SK-N-SH (cell line): ENCODE data around the gene TANGO6. TPM values are rescaled to one million over a fixed set of nuclear protein-coding genes. Genes with fewer than 3 reads are reported as not detected.
A peak's percentile ranks its signal among the peaks of the same experiment; 100 is the strongest.

Experiments
- CTCF ChIA-PET: fragments of 300-600, 350-600 bp; formaldehyde crosslinking; extraction: SDS; loops from one replicate; lab custom pipeline; 2021; lab: Yijun Ruan, JAX
- POLR2A ChIA-PET: fragments of 350-600 bp; sonication (Branson Sonifier 250); formaldehyde crosslinking; extraction: SDS; loops from one replicate; lab custom pipeline; 2020; ENCODE audit warnings: antibody characterized with exemption, inconsistent platforms; lab: Yijun Ruan, JAX
- DNase-seq: peaks from one replicate; pipeline ENCODE4 v3.0.0; 2012
- H2AFZ ChIP-seq: fragments of 200-600 bp; sonication (generic); 2 replicates; pipeline ENCODE4 v1.8.1; 2016; ENCODE audit warnings: antibody characterized with exemption, mild to moderate bottlenecking, low read depth
- H3F3A ChIP-seq: fragments of 200-600 bp; sonication (generic); replicated peaks from 2 replicates; pipeline ENCODE3; 2016; ENCODE audit warnings: antibody characterized with exemption, mild to moderate bottlenecking; ENCODE audit not compliant: insufficient read depth
- H3K27ac ChIP-seq, 2 experiments: fragments of 200-500 bp in 1 of 2; fragments of 200-600 bp in 1 of 2; sonication (Bioruptor generic) in 1 of 2; sonication (generic), shearing (Covaris generic) in 1 of 2; 2 replicates each; pipeline versions ENCODE4 v1.5.1 to v1.6.1; 2014 to 2016; ENCODE audit warnings: low read depth in 2 of 2, inconsistent platforms in 1 of 2, low read length in 1 of 2, mild to moderate bottlenecking in 1 of 2, mixed read lengths in 1 of 2
- H3K27me3 ChIP-seq: fragments of 200-600 bp; sonication (generic), shearing (Covaris generic); 2 replicates; pipeline ENCODE4 v1.6.1; 2016; ENCODE audit warnings: mixed run types; ENCODE audit not compliant: insufficient read depth
- H3K36me3 ChIP-seq, 2 experiments: fragments of 200-500 bp in 1 of 2; fragments of 200-600 bp in 1 of 2; sonication (Bioruptor generic) in 1 of 2; sonication (generic) in 1 of 2; replicated peaks in 1 of 2; 2 replicates each; pipeline versions ENCODE3 to v1.5.1; 2014 to 2016; ENCODE audit warnings: low read length in 1 of 2, mild to moderate bottlenecking in 1 of 2; ENCODE audit not compliant: insufficient read depth in 2 of 2, control insufficient read depth in 1 of 2
- H3K4me1 ChIP-seq, 2 experiments: fragments of 200-500 bp in 1 of 2; fragments of 200-600 bp in 1 of 2; sonication (Bioruptor generic) in 1 of 2; sonication (generic), shearing (Covaris generic) in 1 of 2; 2 replicates each; pipeline versions ENCODE4 v1.5.1 to v1.6.1; 2014 to 2016; ENCODE audit warnings: low read depth in 1 of 2, low read length in 1 of 2, mixed run types in 1 of 2; ENCODE audit not compliant: insufficient read depth in 2 of 2, control insufficient read depth in 1 of 2
- H3K4me2 ChIP-seq: fragments of 200-600 bp; sonication (generic), shearing (Covaris generic); 2 replicates; pipeline ENCODE4 v1.6.1; 2017; ENCODE audit warnings: mixed run types
- H3K4me3 ChIP-seq, 2 experiments: fragments of 200-500 bp in 1 of 2; fragments of 200-600 bp in 1 of 2; sonication (Bioruptor generic) in 1 of 2; sonication (generic), shearing (Covaris generic) in 1 of 2; 2 replicates each; pipeline versions ENCODE4 v1.5.1 to v1.8.1; 2014 to 2016; ENCODE audit warnings: low read depth in 2 of 2, inconsistent platforms in 1 of 2, low read length in 1 of 2, mild to moderate bottlenecking in 1 of 2, mixed read lengths in 1 of 2, moderate library complexity in 1 of 2
- H3K79me2 ChIP-seq: fragments of 200-600 bp; sonication (generic); 2 replicates; pipeline ENCODE4 v1.8.1; 2017; ENCODE audit warnings: mild to moderate bottlenecking; ENCODE audit not compliant: insufficient read depth
- H3K9ac ChIP-seq: fragments of 200-600 bp; sonication (generic); 2 replicates; pipeline ENCODE4 v1.6.1; 2017; ENCODE audit warnings: mixed run types
- H3K9me2 ChIP-seq: fragments of 200-600 bp; sonication (generic); 2 replicates; pipeline ENCODE4 v1.6.1; 2017; ENCODE audit warnings: mixed run types
- H3K9me3 ChIP-seq: fragments of 200-600 bp; sonication (generic); 2 replicates; pipeline ENCODE4 v1.6.1; 2017; ENCODE audit warnings: mixed run types, mild to moderate bottlenecking, moderate library complexity
- H4K20me1 ChIP-seq: fragments of 200-600 bp; sonication (generic); 2 replicates; pipeline ENCODE4 v1.6.1; 2017; ENCODE audit warnings: mild to moderate bottlenecking, mixed run types; ENCODE audit not compliant: insufficient read depth
- CHD2 ChIP-seq: fragments of 150-350 bp; IDR thresholded peaks from 2 replicates; pipeline ENCODE4 v1.6.1; 2018; ENCODE audit warnings: low read length; ENCODE audit not compliant: partially characterized antibody
- ELF1 ChIP-seq: IDR thresholded peaks from 2 replicates; pipeline ENCODE4 v1.4.0; 2012
- EZH2phosphoT487 ChIP-seq: fragments of 200-600 bp; sonication (generic); IDR thresholded peaks from 2 replicates; pipeline ENCODE4 v1.6.1; 2017; ENCODE audit warnings: low read depth, mixed run types, mild to moderate bottlenecking, antibody characterized with exemption, moderate library complexity, borderline replicate concordance
- FOXJ3 ChIP-seq: sonication (generic); formaldehyde crosslinking; IDR thresholded peaks from 2 replicates; pipeline ENCODE4 v1.5.1; 2020; ENCODE audit warnings: mild to moderate bottlenecking, missing genetic modification reagents
- FOXM1 ChIP-seq: IDR thresholded peaks from 2 replicates; pipeline ENCODE4 v1.4.0; 2012; ENCODE audit warnings: low read depth, mild to moderate bottlenecking
- MEF2A ChIP-seq: IDR thresholded peaks from 2 replicates; pipeline ENCODE4 v1.4.0; 2012; ENCODE audit warnings: low read depth, borderline replicate concordance
- NFIC ChIP-seq: IDR thresholded peaks from 2 replicates; pipeline ENCODE4 v1.4.0; 2012; ENCODE audit warnings: borderline replicate concordance
- NRF1 ChIP-seq: IDR thresholded peaks from 2 replicates; pipeline ENCODE4 v1.6.1; 2012; ENCODE audit warnings: low read depth, mild to moderate bottlenecking, low read length
- RCOR1 ChIP-seq: fragments of 150-350 bp; IDR thresholded peaks from 2 replicates; pipeline ENCODE4 v1.6.1; 2017; ENCODE audit warnings: antibody characterized with exemption, low read length
- SMC3 ChIP-seq: IDR thresholded peaks from 2 replicates; pipeline ENCODE4 v1.6.1; 2012; ENCODE audit warnings: low read depth, low read length, improper control_type of control experiment
- TEAD4 ChIP-seq: IDR thresholded peaks from 2 replicates; pipeline ENCODE4 v1.4.0; 2012; ENCODE audit warnings: mild to moderate bottlenecking, borderline replicate concordance; ENCODE audit not compliant: insufficient read depth
- YY1 ChIP-seq: IDR thresholded peaks from 2 replicates; pipeline ENCODE4 v1.4.0; 2012; ENCODE audit warnings: low read depth, mild to moderate bottlenecking
- WGBS: methylation state at CpG from one replicate; pipeline ENCODE4 v1.1.6; 2017; ENCODE audit warnings: low lambda C conversion rate; 5-methylcytosine and 5-hydroxymethylcytosine counted together
- polyA plus RNA-seq, 3 experiments: library from polyadenylated mRNA; depleted of rRNA; stranded (reverse); fragments of >200 nt; gene quantifications; 2 replicates each; pipeline ENCODE4 v1.2.3, GENCODE V29; 2012
- TF ChIP-seq, protein P1 (sequence below): IDR thresholded peaks from 2 replicates; pipeline ENCODE4 v1.6.1; 2012; ENCODE audit warnings: mild to moderate bottlenecking, low read depth, low read length, moderate library complexity
- TF ChIP-seq, protein P2 (sequence below): IDR thresholded peaks from 2 replicates; pipeline ENCODE4 v1.4.0; 2012; ENCODE audit warnings: low read depth, borderline replicate concordance
- TF ChIP-seq, protein P3 (sequence below): IDR thresholded peaks from 2 replicates; pipeline ENCODE4; 2012
- TF ChIP-seq, protein P4 (sequence below): IDR thresholded peaks from 2 replicates; pipeline ENCODE4 v1.4.0; 2012; ENCODE audit warnings: low read depth
- TF ChIP-seq, protein P5 (sequence below): fragments of 150-350 bp; IDR thresholded peaks from 2 replicates; pipeline ENCODE4 v1.6.1; 2017; ENCODE audit warnings: antibody characterized with exemption, low read length, low read depth, borderline replicate concordance
- TF ChIP-seq, protein P6 (sequence below): fragments of 150-350 bp; IDR thresholded peaks from 2 replicates; pipeline ENCODE4 v1.6.1; 2016; ENCODE audit warnings: mild to moderate bottlenecking, low read depth, low read length

The TANGO6 gene
- polyA plus RNA-seq, 1 of the 3 experiments (the other 2 are of a cell fraction), result 5.5 TPM

DNA sequence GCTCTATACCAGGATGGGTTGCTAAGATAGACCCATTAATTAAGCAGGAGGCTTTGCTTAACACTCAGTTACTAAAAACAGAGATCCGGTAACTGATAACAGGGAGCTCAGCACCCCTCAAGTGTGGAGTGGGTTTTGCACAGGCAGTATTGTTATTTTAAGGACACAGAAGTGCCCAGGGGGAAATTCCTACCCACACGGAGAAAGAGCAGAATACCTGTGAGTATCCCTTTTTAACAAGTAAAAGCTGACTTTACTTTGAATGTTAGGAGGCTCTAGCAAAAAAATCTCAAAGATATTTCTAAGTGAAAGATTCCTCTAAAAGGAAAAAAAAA lies 229.3 kb downstream of the TANGO6 start:
- DNase-seq, result no peak
- no peaks in the 10 kb centered on the region for H4K20me1 ChIP-seq
- H2AFZ ChIP-seq, result no peak overlapping the region
- no peaks in the 10 kb centered on the region for H3K27me3 ChIP-seq
- no peak overlapping the region for H3K27ac ChIP-seq
- no peaks in the 10 kb centered on the region for H3K9me3 ChIP-seq
- no peaks in the 10 kb centered on the region for H3K36me3 ChIP-seq
- H3K79me2 ChIP-seq, result no peaks in the 10 kb centered on the region
- no peak overlapping the region for H3K9ac ChIP-seq
- TF ChIP-seq NFIC, result no peak
- TF ChIP-seq, protein P1, sequence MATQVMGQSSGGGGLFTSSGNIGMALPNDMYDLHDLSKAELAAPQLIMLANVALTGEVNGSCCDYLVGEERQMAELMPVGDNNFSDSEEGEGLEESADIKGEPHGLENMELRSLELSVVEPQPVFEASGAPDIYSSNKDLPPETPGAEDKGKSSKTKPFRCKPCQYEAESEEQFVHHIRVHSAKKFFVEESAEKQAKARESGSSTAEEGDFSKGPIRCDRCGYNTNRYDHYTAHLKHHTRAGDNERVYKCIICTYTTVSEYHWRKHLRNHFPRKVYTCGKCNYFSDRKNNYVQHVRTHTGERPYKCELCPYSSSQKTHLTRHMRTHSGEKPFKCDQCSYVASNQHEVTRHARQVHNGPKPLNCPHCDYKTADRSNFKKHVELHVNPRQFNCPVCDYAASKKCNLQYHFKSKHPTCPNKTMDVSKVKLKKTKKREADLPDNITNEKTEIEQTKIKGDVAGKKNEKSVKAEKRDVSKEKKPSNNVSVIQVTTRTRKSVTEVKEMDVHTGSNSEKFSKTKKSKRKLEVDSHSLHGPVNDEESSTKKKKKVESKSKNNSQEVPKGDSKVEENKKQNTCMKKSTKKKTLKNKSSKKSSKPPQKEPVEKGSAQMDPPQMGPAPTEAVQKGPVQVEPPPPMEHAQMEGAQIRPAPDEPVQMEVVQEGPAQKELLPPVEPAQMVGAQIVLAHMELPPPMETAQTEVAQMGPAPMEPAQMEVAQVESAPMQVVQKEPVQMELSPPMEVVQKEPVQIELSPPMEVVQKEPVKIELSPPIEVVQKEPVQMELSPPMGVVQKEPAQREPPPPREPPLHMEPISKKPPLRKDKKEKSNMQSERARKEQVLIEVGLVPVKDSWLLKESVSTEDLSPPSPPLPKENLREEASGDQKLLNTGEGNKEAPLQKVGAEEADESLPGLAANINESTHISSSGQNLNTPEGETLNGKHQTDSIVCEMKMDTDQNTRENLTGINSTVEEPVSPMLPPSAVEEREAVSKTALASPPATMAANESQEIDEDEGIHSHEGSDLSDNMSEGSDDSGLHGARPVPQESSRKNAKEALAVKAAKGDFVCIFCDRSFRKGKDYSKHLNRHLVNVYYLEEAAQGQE, result no peak
- no peak for TF ChIP-seq ELF1
- no peak for TF ChIP-seq SMC3
- TF ChIP-seq CHD2, result no peak
- TF ChIP-seq, protein P2, sequence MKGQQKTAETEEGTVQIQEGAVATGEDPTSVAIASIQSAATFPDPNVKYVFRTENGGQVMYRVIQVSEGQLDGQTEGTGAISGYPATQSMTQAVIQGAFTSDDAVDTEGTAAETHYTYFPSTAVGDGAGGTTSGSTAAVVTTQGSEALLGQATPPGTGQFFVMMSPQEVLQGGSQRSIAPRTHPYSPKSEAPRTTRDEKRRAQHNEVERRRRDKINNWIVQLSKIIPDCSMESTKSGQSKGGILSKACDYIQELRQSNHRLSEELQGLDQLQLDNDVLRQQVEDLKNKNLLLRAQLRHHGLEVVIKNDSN, result no peak
- no peak for TF ChIP-seq RCOR1
- TF ChIP-seq, protein P3, sequence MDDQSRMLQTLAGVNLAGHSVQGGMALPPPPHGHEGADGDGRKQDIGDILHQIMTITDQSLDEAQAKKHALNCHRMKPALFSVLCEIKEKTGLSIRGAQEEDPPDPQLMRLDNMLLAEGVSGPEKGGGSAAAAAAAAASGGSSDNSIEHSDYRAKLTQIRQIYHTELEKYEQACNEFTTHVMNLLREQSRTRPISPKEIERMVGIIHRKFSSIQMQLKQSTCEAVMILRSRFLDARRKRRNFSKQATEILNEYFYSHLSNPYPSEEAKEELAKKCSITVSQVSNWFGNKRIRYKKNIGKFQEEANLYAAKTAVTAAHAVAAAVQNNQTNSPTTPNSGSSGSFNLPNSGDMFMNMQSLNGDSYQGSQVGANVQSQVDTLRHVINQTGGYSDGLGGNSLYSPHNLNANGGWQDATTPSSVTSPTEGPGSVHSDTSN, result no peak
- TF ChIP-seq, protein P4, sequence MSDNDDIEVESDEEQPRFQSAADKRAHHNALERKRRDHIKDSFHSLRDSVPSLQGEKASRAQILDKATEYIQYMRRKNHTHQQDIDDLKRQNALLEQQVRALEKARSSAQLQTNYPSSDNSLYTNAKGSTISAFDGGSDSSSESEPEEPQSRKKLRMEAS, result no peak
- TF ChIP-seq FOXM1, result no peak
- TF ChIP-seq, all 33 proteins: peak for 0
- Histone ChIP-seq H3K4me3 (no peak overlapping the region), H3K4me2 (no peak overlapping the region), H3K9me2 (no peaks in the 10 kb centered on the region), H3K4me1 (peaks cover 0 to 12% of the 10 kb centered on the region in 2 experiments; a peak in 2 of 4 replicates), H3F3A (peaks cover 26% of the 10 kb centered on the region)
- WGBS, result 83% methylated on average over 2 of the region's 2 CpGs
- POLR2A ChIA-PET, result no interaction called here
- CTCF ChIA-PET, result interaction anchor here (0.7 to 1.3 kb wide), 5 partner anchors 12 to 171 kb away, joined by 3 read pairs; no protein-coding TSS in a partner anchor

DNA sequence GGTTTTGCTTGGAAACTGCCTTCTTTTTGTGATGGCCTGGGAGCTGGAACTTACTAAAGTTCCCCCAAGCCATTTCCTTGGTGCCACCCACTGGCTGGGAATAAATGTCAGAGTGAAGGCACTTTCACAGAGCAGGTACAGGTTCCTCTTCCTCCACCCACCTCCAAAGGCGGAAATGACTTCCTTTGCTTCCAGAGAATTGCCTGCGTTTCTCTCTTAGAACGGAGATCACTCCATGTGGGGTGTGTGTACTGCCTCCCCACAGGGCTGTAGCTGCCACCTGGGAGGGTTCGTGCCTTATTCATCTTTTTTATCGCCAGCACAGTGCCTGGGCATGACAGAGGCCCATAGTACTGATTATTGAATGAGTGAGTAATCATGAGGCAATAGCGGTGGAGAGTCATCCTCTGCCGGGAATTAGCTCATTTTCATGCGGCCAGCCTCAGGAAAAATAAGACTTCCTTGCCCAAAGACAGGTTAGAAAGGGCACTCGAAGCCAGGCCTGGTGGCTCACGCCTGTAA lies 229.9 kb downstream of the TANGO6 start:
- POLR2A ChIA-PET, result no interaction called here
- H3K4me2 ChIP-seq, result 0 out of 2 replicates have a peak overlapping the region, but pooled peaks have one; percentile 9
- no peaks in the 10 kb centered on the region for H3K79me2 ChIP-seq
- no peaks in the 10 kb centered on the region for H3K9me3 ChIP-seq
- H3K9me2 ChIP-seq, result no peaks in the 10 kb centered on the region
- WGBS, result 20% methylated on average over 10 of the region's 10 CpGs
- H4K20me1 ChIP-seq, result no peaks in the 10 kb centered on the region
- DNase-seq, result no peak
- H3F3A ChIP-seq, result peaks cover 26% of the 10 kb centered on the region
- H3K36me3 ChIP-seq, result no peaks in the 10 kb centered on the region
- no peaks in the 10 kb centered on the region for H3K27me3 ChIP-seq
- peak overlapping the region; percentile 15; the same call in 1 of the 2 replicates for H3K9ac ChIP-seq
- no peak overlapping the region for H3K4me3 ChIP-seq
- peak overlapping the region in 1 of 2 experiments; percentile 75; a peak in 2 of 4 replicates for H3K27ac ChIP-seq
- CTCF ChIA-PET, result interaction anchor here (0.7 to 1.3 kb wide), 4 partner anchors 11 to 171 kb away, joined by 3 read pairs; no protein-coding TSS in a partner anchor
- peaks cover 0 to 12% of the 10 kb centered on the region in 2 experiments; a peak in 2 of 4 replicates for H3K4me1 ChIP-seq
- H2AFZ ChIP-seq, result no peak overlapping the region; the same call in 1 of the 2 replicates
- TF ChIP-seq YY1 (no peak), NRF1 (no peak), TEAD4 (peak; percentile 11; the same call in 1 of the 2 replicates), FOXJ3 (CRISPR knock-in tag) (no peak), MEF2A (no peak), EZH2phosphoT487 (no peak)
- TF ChIP-seq, protein P5, sequence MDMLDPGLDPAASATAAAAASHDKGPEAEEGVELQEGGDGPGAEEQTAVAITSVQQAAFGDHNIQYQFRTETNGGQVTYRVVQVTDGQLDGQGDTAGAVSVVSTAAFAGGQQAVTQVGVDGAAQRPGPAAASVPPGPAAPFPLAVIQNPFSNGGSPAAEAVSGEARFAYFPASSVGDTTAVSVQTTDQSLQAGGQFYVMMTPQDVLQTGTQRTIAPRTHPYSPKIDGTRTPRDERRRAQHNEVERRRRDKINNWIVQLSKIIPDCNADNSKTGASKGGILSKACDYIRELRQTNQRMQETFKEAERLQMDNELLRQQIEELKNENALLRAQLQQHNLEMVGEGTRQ, result no peak
- TF ChIP-seq, protein P2, result no peak
- TF ChIP-seq, protein P6, sequence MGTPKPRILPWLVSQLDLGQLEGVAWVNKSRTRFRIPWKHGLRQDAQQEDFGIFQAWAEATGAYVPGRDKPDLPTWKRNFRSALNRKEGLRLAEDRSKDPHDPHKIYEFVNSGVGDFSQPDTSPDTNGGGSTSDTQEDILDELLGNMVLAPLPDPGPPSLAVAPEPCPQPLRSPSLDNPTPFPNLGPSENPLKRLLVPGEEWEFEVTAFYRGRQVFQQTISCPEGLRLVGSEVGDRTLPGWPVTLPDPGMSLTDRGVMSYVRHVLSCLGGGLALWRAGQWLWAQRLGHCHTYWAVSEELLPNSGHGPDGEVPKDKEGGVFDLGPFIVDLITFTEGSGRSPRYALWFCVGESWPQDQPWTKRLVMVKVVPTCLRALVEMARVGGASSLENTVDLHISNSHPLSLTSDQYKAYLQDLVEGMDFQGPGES, result no peak
